Osteocyte (in vitro differentiated cells): Measurements from ENCODE around the gene TNS3. TPM values are rescaled to one million over a fixed set of nuclear protein-coding genes. Genes with fewer than 3 reads are reported as not detected.

Source experiments
- DNase-seq: peaks from one replicate; pipeline ENCODE4 v3.0.0; 2021; ENCODE audit warnings: mixed read lengths; ENCODE audit not compliant: unreplicated experiment; ENCODE audit errors: extremely low spot score
- H3K27ac Mint-ChIP-seq: one replicate; pipeline ENCODE4 v1.8.0; 2021; ENCODE audit warnings: mild to moderate bottlenecking, mixed read lengths; ENCODE audit not compliant: unreplicated experiment
- H3K27me3 Mint-ChIP-seq: one replicate; pipeline ENCODE4 v1.8.0; 2021; ENCODE audit warnings: mixed read lengths; ENCODE audit not compliant: unreplicated experiment
- H3K36me3 Mint-ChIP-seq: one replicate; pipeline ENCODE4 v1.8.0; 2021; ENCODE audit warnings: mixed read lengths; ENCODE audit not compliant: unreplicated experiment
- H3K4me1 Mint-ChIP-seq: one replicate; pipeline ENCODE4 v1.8.0; 2021; ENCODE audit warnings: mixed read lengths; ENCODE audit not compliant: unreplicated experiment
- H3K4me3 Mint-ChIP-seq: one replicate; pipeline ENCODE4 v1.8.0; 2021; ENCODE audit warnings: mild to moderate bottlenecking, moderate library complexity, mixed read lengths; ENCODE audit not compliant: unreplicated experiment
- H3K9me3 Mint-ChIP-seq: one replicate; pipeline ENCODE4 v1.8.0; 2021; ENCODE audit warnings: mixed read lengths; ENCODE audit not compliant: unreplicated experiment
- total RNA-seq: library from RNA; stranded (reverse); gene quantifications from 2 replicates; pipeline ENCODE4 v1.2.1, GENCODE V29; 2021
- TF ChIP-seq, protein P1 (sequence below): fragments of 200-600 bp; sonication (generic); IDR thresholded peaks from 2 replicates; pipeline ENCODE4 v1.5.0; 2021; ENCODE audit warnings: antibody characterized with exemption, mild to moderate bottlenecking, moderate library complexity

The TNS3 gene
- total RNA-seq, 1 donor from 2014 or later = 93.8 TPM

GRCh38 chr7:47239034-47239433, 342.9 kb downstream of the TNS3 start:
- no peaks in the 10 kb centered on the region for H3K9me3 Mint-ChIP-seq
- H3K27ac Mint-ChIP-seq = no peak overlapping the region
- H3K27me3 Mint-ChIP-seq = no peaks in the 10 kb centered on the region
- no peak overlapping the region for H3K4me3 Mint-ChIP-seq
- H3K4me1 Mint-ChIP-seq = peaks cover 3% of the 10 kb centered on the region
- TF ChIP-seq, protein P1, sequence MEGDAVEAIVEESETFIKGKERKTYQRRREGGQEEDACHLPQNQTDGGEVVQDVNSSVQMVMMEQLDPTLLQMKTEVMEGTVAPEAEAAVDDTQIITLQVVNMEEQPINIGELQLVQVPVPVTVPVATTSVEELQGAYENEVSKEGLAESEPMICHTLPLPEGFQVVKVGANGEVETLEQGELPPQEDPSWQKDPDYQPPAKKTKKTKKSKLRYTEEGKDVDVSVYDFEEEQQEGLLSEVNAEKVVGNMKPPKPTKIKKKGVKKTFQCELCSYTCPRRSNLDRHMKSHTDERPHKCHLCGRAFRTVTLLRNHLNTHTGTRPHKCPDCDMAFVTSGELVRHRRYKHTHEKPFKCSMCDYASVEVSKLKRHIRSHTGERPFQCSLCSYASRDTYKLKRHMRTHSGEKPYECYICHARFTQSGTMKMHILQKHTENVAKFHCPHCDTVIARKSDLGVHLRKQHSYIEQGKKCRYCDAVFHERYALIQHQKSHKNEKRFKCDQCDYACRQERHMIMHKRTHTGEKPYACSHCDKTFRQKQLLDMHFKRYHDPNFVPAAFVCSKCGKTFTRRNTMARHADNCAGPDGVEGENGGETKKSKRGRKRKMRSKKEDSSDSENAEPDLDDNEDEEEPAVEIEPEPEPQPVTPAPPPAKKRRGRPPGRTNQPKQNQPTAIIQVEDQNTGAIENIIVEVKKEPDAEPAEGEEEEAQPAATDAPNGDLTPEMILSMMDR = no peak
- no peaks in the 10 kb centered on the region for H3K36me3 Mint-ChIP-seq
- DNase-seq = peak; percentile 70

DNA sequence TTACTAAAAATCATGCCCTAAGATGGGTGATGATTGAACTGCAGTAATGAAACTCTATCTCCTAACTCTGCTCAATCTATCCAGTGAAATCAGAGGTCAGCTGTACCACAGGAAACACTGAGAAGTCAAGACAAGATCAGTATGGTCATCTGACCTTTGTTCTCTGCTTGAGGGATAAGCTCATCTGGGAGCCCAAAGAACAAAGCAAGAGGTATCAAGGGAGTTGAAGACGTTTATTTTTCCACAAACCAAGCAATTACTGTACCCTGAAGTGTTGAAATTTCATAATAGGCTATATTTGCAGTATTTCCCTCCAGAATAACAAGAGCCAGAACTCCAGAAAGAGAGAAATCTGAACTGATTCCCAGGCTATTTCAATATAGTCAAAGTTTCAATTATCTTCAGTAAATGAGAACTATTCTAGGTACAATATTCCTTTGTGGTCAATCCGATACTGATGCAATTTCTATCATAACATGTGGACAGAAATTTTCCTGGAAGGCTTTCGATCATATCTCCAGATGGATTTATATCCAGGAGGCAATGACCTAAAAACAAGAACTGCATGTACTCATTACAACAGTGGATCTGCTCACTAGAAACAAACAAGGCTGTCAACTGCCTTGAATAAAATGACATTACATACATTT, 345.3 kb downstream of the TNS3 start:
- no peaks in the 10 kb centered on the region for H3K9me3 Mint-ChIP-seq
- TF ChIP-seq, protein P1 = no peak
- H3K27me3 Mint-ChIP-seq = no peaks in the 10 kb centered on the region
- H3K27ac Mint-ChIP-seq = no peak overlapping the region
- no peak for DNase-seq
- no peak overlapping the region for H3K4me3 Mint-ChIP-seq
- peaks cover 7% of the 10 kb centered on the region for H3K4me1 Mint-ChIP-seq
- H3K36me3 Mint-ChIP-seq = no peaks in the 10 kb centered on the region

GRCh38 chr7:47233996-47234395, 347.9 kb downstream of the TNS3 start:
- Mint-ChIP-seq H3K27me3 (no peaks in the 10 kb centered on the region), H3K9me3 (no peaks in the 10 kb centered on the region), H3K4me1 (peaks cover 9% of the 10 kb centered on the region), H3K36me3 (no peaks in the 10 kb centered on the region), H3K4me3 (no peak overlapping the region), H3K27ac (no peak overlapping the region)
- DNase-seq = no peak
- TF ChIP-seq, protein P1 = no peak

DNA sequence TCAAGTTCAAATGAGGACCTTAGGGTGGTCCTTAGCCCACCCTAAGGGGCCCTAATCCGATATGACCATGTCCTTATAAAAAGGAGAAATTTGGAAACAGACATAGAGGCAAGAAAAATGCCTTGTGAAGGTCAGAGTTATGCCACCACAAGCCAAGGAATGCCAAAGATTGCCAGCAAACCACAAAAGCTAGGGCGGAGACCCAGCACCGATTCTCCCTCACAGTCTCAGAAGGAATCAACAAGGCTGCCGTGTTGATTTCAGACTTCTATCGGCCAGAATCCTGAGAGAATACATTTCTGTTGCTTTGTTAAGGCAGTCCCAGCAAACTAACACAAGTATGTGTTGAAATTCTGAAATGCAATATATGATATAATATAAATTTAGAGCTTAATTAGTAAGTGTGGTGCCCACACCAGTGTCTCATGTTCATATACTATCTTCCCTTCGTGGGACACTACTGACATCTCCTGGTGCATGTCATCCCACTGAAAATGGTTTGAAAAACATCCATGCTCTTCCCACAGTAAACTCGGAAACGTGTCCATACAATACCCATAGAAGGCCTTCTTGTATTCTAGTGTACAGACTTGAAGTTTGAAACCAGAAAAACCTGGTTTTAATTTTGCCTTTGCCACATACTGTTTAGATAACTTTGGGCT, 349.0 kb downstream of the TNS3 start:
- H3K9me3 Mint-ChIP-seq = no peaks in the 10 kb centered on the region
- H3K36me3 Mint-ChIP-seq = no peaks in the 10 kb centered on the region
- no peaks in the 10 kb centered on the region for H3K27me3 Mint-ChIP-seq
- peaks cover 11% of the 10 kb centered on the region for H3K4me1 Mint-ChIP-seq
- DNase-seq = no peak
- no peak overlapping the region for H3K27ac Mint-ChIP-seq
- no peak overlapping the region for H3K4me3 Mint-ChIP-seq
- TF ChIP-seq, protein P1 = peak; percentile 18

- no peak overlapping the region for H3K27ac Mint-ChIP-seq
- no peaks in the 10 kb centered on the region for H3K27me3 Mint-ChIP-seq
- TF ChIP-seq, protein P1 = no peak
- H3K4me1 Mint-ChIP-seq = peaks cover 23% of the 10 kb centered on the region
- no peak overlapping the region for H3K4me3 Mint-ChIP-seq
- H3K36me3 Mint-ChIP-seq = no peaks in the 10 kb centered on the region
- H3K9me3 Mint-ChIP-seq = no peaks in the 10 kb centered on the region
- no peak for DNase-seq
Measured at GRCh38 chr7:47231627-47232026, 350.3 kb downstream of the TNS3 start.
